MM.1S (cell line): ENCODE results near the gene BANF1.

Experiments used
- DNase-seq: peaks from one replicate; pipeline ENCODE4 v3.0.0-alpha.2; 2015
- H2AFZ ChIP-seq: fragments of 300-600 bp; sonication (generic); 2 replicates; pipeline ENCODE4 v1.6.0; 2016; ENCODE audit warnings: antibody characterized with exemption, low read length
- H3F3A ChIP-seq: fragments of 300-600 bp; sonication (generic); 2 replicates; pipeline ENCODE4 v1.6.1; 2016; ENCODE audit warnings: mild to moderate bottlenecking, antibody characterized with exemption, low read length, moderate library complexity, mixed read lengths; ENCODE audit not compliant: insufficient read depth
- H3K27ac ChIP-seq: fragments of 300-600 bp; sonication (generic); 2 replicates; pipeline ENCODE4 v1.5.1; 2016; ENCODE audit warnings: mild to moderate bottlenecking, low read length
- H3K27me3 ChIP-seq: fragments of 300-600 bp; sonication (generic); replicated peaks from 2 replicates; pipeline ENCODE4 v1.6.0; 2016; ENCODE audit warnings: low read length; ENCODE audit not compliant: insufficient read depth
- H3K36me3 ChIP-seq: fragments of 300-600 bp; sonication (generic); replicated peaks from 2 replicates; pipeline ENCODE4 v1.6.1; 2016; ENCODE audit warnings: mild to moderate bottlenecking, low read length, mixed read lengths; ENCODE audit not compliant: insufficient read depth
- H3K4me1 ChIP-seq: fragments of 300-600 bp; sonication (generic); 2 replicates; pipeline ENCODE4 v1.6.1; 2016; ENCODE audit warnings: low read length, mixed read lengths
- H3K4me2 ChIP-seq: fragments of 300-600 bp; sonication (generic); 2 replicates; pipeline ENCODE4 v1.6.0; 2016; ENCODE audit warnings: low read depth, low read length
- H3K4me3 ChIP-seq: fragments of 300-600 bp; sonication (generic); 2 replicates; pipeline ENCODE4 v1.5.1; 2016; ENCODE audit warnings: low read length, mixed read lengths
- H3K79me2 ChIP-seq: fragments of 300-600 bp; sonication (generic); 2 replicates; pipeline ENCODE4 v1.6.1; 2016; ENCODE audit warnings: mixed run types, low read length, mixed read lengths
- H3K9ac ChIP-seq: fragments of 300-600 bp; sonication (generic); 2 replicates; pipeline ENCODE4 v1.6.1; 2016; ENCODE audit warnings: low read length, mixed read lengths
- H3K9me2 ChIP-seq: fragments of 300-600 bp; sonication (generic); replicated peaks from 2 replicates; pipeline ENCODE4 v1.6.1; 2016; ENCODE audit warnings: mild to moderate bottlenecking, low read length, mixed read lengths; ENCODE audit not compliant: insufficient read depth
- H3K9me3 ChIP-seq: fragments of 300-600 bp; sonication (generic); replicated peaks from 2 replicates; pipeline ENCODE4 v1.6.1; 2016; ENCODE audit warnings: mild to moderate bottlenecking, low read length, mixed read lengths; ENCODE audit not compliant: insufficient read depth
- H4K20me1 ChIP-seq: fragments of 300-600 bp; sonication (generic); 2 replicates; pipeline ENCODE4 v1.6.1; 2016; ENCODE audit warnings: mild to moderate bottlenecking, low read length, moderate library complexity, mixed read lengths; ENCODE audit not compliant: insufficient read depth
- CTCF ChIP-seq: fragments of 300-600 bp; sonication (generic); IDR thresholded peaks from 2 replicates; pipeline ENCODE4 v1.5.1; 2016; ENCODE audit warnings: antibody characterized with exemption, low read length, mixed read lengths
- EZH2 ChIP-seq: fragments of 300-600 bp; sonication (generic); optimal IDR thresholded peaks from 2 replicates; pipeline ENCODE3; 2017; ENCODE audit warnings: low read depth, mild to moderate bottlenecking, antibody characterized with exemption, low read length, mixed read lengths
- EZH2phosphoT487 ChIP-seq: fragments of 300-600 bp; sonication (generic); IDR thresholded peaks from 2 replicates; pipeline ENCODE4 v1.6.1; 2018; ENCODE audit warnings: antibody characterized with exemption, low read length

Gene BANF1

GRCh38 chr11:65958291-65958690 is 44.0 kb upstream of the BANF1 start:
- no peak overlapping the region for H3K4me3 ChIP-seq
- no peaks in the 10 kb centered on the region for H3K27me3 ChIP-seq
- H3K36me3 ChIP-seq: no peaks in the 10 kb centered on the region
- no peak overlapping the region for H2AFZ ChIP-seq
- H3K9me2 ChIP-seq: no peaks in the 10 kb centered on the region
- peaks cover 21% of the 10 kb centered on the region for H3K79me2 ChIP-seq
- no peak overlapping the region for H3K27ac ChIP-seq
- H3K9me3 ChIP-seq: no peaks in the 10 kb centered on the region
- TF ChIP-seq CTCF: no peak
- no peak for TF ChIP-seq EZH2phosphoT487
- no peak for TF ChIP-seq EZH2
- H3K9ac ChIP-seq: no peak overlapping the region
- peaks cover 13% of the 10 kb centered on the region for H3F3A ChIP-seq
- H3K4me1 ChIP-seq: peaks cover 21% of the 10 kb centered on the region
- no peak overlapping the region for H3K4me2 ChIP-seq
- no peaks in the 10 kb centered on the region for H4K20me1 ChIP-seq
- no peak for DNase-seq

- Histone ChIP-seq H3K27ac (no peak overlapping the region), H2AFZ (no peak overlapping the region), H3K79me2 (peaks cover 27% of the 10 kb centered on the region), H4K20me1 (no peaks in the 10 kb centered on the region), H3K9me2 (no peaks in the 10 kb centered on the region), H3K4me3 (no peak overlapping the region), H3K9ac (no peak overlapping the region), H3F3A (peaks cover 13% of the 10 kb centered on the region), H3K27me3 (no peaks in the 10 kb centered on the region), H3K4me1 (peaks cover 21% of the 10 kb centered on the region), H3K9me3 (no peaks in the 10 kb centered on the region), H3K4me2 (no peak overlapping the region), H3K36me3 (no peaks in the 10 kb centered on the region)
- no peak for DNase-seq
- TF ChIP-seq CTCF: no peak
- no peak for TF ChIP-seq EZH2
- TF ChIP-seq EZH2phosphoT487: no peak
Measured at GRCh38 chr11:65958774-65959420, 43.4 kb upstream of the BANF1 start.

- H3K9me2 ChIP-seq: no peaks in the 10 kb centered on the region
- no peak for TF ChIP-seq EZH2
- TF ChIP-seq CTCF: no peak
- TF ChIP-seq EZH2phosphoT487: no peak
- H3K9me3 ChIP-seq: no peaks in the 10 kb centered on the region
- peak overlapping the region; percentile 96 for H3K9ac ChIP-seq
- peak overlapping the region; percentile 93 for H3K4me3 ChIP-seq
- no peaks in the 10 kb centered on the region for H4K20me1 ChIP-seq
- H3K27me3 ChIP-seq: no peaks in the 10 kb centered on the region
- H3K36me3 ChIP-seq: no peaks in the 10 kb centered on the region; the same call in none of the 2 replicates
- peak overlapping the region; percentile 82 for H3K4me2 ChIP-seq
- peaks cover 21% of the 10 kb centered on the region for H3K4me1 ChIP-seq
- peak overlapping the region; percentile 87 for H2AFZ ChIP-seq
- H3F3A ChIP-seq: peaks cover 13% of the 10 kb centered on the region
- no peak for DNase-seq
- peak overlapping the region; percentile 71; the same call in 1 of the 2 replicates for H3K27ac ChIP-seq
- peaks cover 47% of the 10 kb centered on the region for H3K79me2 ChIP-seq
Measured at GRCh38 chr11:65960824-65961266, 41.5 kb upstream of the BANF1 start.
